ENCODE results near the gene CORO7. TPM values are rescaled to one million over a fixed set of nuclear protein-coding genes. Genes with fewer than 3 reads are reported as not detected.
A peak's percentile ranks its signal among the peaks of the same experiment; 100 is the strongest.

CORO7 gene
- total and polyA plus RNA-seq, 9 of the 15 experiments (the other 6 are each of a cell fraction or from before 2014, with no cell fraction given), result 0.45 to 77.2 (median 18.7) TPM

GRCh38 chr16:4450931-4451519, 34.6 kb upstream of the CORO7 start (continued):
- no peak for TF ChIP-seq ETS1 (conservative IDR thresholded peaks at IDR 0.05; ENCODE audit: control insufficient read depth, low read depth, low read length)
- TF ChIP-seq ZNF431 (CRISPR knock-in tag; IDR thresholded peaks at IDR 0.05), result no peak
- no peak for TF ChIP-seq GTF2F1 (IDR thresholded peaks at IDR 0.05; ENCODE audit: low read depth, low read length)
- TF ChIP-seq HNRNPK (IDR thresholded peaks at IDR 0.05; ENCODE audit: low read depth, low read length, poor library complexity, severe bottlenecking), result no peak
- no peak for TF ChIP-seq NFIX (CRISPR knock-in tag; IDR thresholded peaks at IDR 0.05; ENCODE audit: low read depth)
- TF ChIP-seq ZNF146 (CRISPR knock-in tag; IDR thresholded peaks at IDR 0.05; ENCODE audit: unreplicated experiment), result no peak
- TF ChIP-seq CREBBP (IDR thresholded peaks at IDR 0.05; ENCODE audit: low read depth, low read length), result no peak
- TF ChIP-seq, protein P1, sequence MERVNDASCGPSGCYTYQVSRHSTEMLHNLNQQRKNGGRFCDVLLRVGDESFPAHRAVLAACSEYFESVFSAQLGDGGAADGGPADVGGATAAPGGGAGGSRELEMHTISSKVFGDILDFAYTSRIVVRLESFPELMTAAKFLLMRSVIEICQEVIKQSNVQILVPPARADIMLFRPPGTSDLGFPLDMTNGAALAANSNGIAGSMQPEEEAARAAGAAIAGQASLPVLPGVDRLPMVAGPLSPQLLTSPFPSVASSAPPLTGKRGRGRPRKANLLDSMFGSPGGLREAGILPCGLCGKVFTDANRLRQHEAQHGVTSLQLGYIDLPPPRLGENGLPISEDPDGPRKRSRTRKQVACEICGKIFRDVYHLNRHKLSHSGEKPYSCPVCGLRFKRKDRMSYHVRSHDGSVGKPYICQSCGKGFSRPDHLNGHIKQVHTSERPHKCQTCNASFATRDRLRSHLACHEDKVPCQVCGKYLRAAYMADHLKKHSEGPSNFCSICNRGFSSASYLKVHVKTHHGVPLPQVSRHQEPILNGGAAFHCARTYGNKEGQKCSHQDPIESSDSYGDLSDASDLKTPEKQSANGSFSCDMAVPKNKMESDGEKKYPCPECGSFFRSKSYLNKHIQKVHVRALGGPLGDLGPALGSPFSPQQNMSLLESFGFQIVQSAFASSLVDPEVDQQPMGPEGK (CRISPR knock-in tag; IDR thresholded peaks at IDR 0.05; ENCODE audit: borderline replicate concordance), result 0 out of 2 replicates have a peak, but pooled peaks have one; percentile 72
- TF ChIP-seq, protein P2, sequence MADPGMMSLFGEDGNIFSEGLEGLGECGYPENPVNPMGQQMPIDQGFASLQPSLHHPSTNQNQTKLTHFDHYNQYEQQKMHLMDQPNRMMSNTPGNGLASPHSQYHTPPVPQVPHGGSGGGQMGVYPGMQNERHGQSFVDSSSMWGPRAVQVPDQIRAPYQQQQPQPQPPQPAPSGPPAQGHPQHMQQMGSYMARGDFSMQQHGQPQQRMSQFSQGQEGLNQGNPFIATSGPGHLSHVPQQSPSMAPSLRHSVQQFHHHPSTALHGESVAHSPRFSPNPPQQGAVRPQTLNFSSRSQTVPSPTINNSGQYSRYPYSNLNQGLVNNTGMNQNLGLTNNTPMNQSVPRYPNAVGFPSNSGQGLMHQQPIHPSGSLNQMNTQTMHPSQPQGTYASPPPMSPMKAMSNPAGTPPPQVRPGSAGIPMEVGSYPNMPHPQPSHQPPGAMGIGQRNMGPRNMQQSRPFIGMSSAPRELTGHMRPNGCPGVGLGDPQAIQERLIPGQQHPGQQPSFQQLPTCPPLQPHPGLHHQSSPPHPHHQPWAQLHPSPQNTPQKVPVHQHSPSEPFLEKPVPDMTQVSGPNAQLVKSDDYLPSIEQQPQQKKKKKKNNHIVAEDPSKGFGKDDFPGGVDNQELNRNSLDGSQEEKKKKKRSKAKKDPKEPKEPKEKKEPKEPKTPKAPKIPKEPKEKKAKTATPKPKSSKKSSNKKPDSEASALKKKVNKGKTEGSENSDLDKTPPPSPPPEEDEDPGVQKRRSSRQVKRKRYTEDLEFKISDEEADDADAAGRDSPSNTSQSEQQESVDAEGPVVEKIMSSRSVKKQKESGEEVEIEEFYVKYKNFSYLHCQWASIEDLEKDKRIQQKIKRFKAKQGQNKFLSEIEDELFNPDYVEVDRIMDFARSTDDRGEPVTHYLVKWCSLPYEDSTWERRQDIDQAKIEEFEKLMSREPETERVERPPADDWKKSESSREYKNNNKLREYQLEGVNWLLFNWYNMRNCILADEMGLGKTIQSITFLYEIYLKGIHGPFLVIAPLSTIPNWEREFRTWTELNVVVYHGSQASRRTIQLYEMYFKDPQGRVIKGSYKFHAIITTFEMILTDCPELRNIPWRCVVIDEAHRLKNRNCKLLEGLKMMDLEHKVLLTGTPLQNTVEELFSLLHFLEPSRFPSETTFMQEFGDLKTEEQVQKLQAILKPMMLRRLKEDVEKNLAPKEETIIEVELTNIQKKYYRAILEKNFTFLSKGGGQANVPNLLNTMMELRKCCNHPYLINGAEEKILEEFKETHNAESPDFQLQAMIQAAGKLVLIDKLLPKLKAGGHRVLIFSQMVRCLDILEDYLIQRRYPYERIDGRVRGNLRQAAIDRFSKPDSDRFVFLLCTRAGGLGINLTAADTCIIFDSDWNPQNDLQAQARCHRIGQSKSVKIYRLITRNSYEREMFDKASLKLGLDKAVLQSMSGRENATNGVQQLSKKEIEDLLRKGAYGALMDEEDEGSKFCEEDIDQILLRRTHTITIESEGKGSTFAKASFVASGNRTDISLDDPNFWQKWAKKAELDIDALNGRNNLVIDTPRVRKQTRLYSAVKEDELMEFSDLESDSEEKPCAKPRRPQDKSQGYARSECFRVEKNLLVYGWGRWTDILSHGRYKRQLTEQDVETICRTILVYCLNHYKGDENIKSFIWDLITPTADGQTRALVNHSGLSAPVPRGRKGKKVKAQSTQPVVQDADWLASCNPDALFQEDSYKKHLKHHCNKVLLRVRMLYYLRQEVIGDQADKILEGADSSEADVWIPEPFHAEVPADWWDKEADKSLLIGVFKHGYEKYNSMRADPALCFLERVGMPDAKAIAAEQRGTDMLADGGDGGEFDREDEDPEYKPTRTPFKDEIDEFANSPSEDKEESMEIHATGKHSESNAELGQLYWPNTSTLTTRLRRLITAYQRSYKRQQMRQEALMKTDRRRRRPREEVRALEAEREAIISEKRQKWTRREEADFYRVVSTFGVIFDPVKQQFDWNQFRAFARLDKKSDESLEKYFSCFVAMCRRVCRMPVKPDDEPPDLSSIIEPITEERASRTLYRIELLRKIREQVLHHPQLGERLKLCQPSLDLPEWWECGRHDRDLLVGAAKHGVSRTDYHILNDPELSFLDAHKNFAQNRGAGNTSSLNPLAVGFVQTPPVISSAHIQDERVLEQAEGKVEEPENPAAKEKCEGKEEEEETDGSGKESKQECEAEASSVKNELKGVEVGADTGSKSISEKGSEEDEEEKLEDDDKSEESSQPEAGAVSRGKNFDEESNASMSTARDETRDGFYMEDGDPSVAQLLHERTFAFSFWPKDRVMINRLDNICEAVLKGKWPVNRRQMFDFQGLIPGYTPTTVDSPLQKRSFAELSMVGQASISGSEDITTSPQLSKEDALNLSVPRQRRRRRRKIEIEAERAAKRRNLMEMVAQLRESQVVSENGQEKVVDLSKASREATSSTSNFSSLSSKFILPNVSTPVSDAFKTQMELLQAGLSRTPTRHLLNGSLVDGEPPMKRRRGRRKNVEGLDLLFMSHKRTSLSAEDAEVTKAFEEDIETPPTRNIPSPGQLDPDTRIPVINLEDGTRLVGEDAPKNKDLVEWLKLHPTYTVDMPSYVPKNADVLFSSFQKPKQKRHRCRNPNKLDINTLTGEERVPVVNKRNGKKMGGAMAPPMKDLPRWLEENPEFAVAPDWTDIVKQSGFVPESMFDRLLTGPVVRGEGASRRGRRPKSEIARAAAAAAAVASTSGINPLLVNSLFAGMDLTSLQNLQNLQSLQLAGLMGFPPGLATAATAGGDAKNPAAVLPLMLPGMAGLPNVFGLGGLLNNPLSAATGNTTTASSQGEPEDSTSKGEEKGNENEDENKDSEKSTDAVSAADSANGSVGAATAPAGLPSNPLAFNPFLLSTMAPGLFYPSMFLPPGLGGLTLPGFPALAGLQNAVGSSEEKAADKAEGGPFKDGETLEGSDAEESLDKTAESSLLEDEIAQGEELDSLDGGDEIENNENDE (IDR thresholded peaks at IDR 0.05; ENCODE audit: low read depth, low read length), result no peak
- TF ChIP-seq, protein P3, sequence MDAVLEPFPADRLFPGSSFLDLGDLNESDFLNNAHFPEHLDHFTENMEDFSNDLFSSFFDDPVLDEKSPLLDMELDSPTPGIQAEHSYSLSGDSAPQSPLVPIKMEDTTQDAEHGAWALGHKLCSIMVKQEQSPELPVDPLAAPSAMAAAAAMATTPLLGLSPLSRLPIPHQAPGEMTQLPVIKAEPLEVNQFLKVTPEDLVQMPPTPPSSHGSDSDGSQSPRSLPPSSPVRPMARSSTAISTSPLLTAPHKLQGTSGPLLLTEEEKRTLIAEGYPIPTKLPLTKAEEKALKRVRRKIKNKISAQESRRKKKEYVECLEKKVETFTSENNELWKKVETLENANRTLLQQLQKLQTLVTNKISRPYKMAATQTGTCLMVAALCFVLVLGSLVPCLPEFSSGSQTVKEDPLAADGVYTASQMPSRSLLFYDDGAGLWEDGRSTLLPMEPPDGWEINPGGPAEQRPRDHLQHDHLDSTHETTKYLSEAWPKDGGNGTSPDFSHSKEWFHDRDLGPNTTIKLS (IDR thresholded peaks at IDR 0.05; ENCODE audit: borderline replicate concordance, low read depth), result no peak
- TF ChIP-seq BHLHE40 (IDR thresholded peaks at IDR 0.05; ENCODE audit: low read length), result no peak

Measured in K562 (cell line).